OCI-LY1 (cell line): ENCODE results near the gene RAB15.

Experiments used
- H2AFZ ChIP-seq: fragments of 200-600 bp; sonication (generic), shearing (Covaris generic); 2 replicates; pipeline ENCODE4 v1.6.0; 2014; ENCODE audit warnings: antibody characterized with exemption, mild to moderate bottlenecking, low read length
- H3F3A ChIP-seq: fragments of 200-600 bp; sonication (generic), shearing (Covaris generic); 2 replicates; pipeline ENCODE4 v1.6.0; 2014; ENCODE audit warnings: mild to moderate bottlenecking, antibody characterized with exemption, low read length, moderate library complexity; ENCODE audit not compliant: insufficient read depth
- H3K27ac ChIP-seq: fragments of 200-600 bp; sonication (generic); 2 replicates; pipeline ENCODE4 v1.5.1; 2014; ENCODE audit warnings: low read length, mixed run types, mild to moderate bottlenecking, low read depth; ENCODE audit not compliant: poor library complexity, severe bottlenecking
- H3K27me3 ChIP-seq: fragments of 200-600 bp; sonication (generic); 2 replicates; pipeline ENCODE4 v1.6.0; 2014; ENCODE audit warnings: antibody characterized with exemption, mild to moderate bottlenecking, low read length, moderate library complexity; ENCODE audit not compliant: insufficient read depth
- H3K36me3 ChIP-seq: fragments of 200-600 bp; sonication (generic); 2 replicates; pipeline ENCODE4 v1.6.1; 2014; ENCODE audit warnings: mild to moderate bottlenecking, antibody characterized with exemption, low read length, moderate library complexity, mixed read lengths; ENCODE audit not compliant: insufficient read depth
- H3K4me1 ChIP-seq: fragments of 200-600 bp; sonication (generic); 2 replicates; pipeline ENCODE4 v1.5.1; 2014; ENCODE audit warnings: mild to moderate bottlenecking, low read length, moderate library complexity; ENCODE audit not compliant: insufficient read depth, severe bottlenecking
- H3K4me2 ChIP-seq: fragments of 200-600 bp; sonication (generic), shearing (Covaris generic); 2 replicates; pipeline ENCODE4 v1.6.1; 2014; ENCODE audit warnings: low read length
- H3K4me3 ChIP-seq: fragments of 200-600 bp; sonication (generic); 2 replicates; pipeline ENCODE4 v1.5.1; 2014; ENCODE audit warnings: low read length, low read depth, mild to moderate bottlenecking, mixed read lengths; ENCODE audit not compliant: poor library complexity, severe bottlenecking
- H3K79me2 ChIP-seq: fragments of 200-600 bp; shearing (Covaris generic); 2 replicates; pipeline ENCODE4 v1.6.1; 2016; ENCODE audit warnings: mixed run types, low read length, mixed read lengths; ENCODE audit not compliant: insufficient read depth
- H3K9ac ChIP-seq: fragments of 200-600 bp; sonication (generic), shearing (Covaris generic); 2 replicates; pipeline ENCODE4 v1.6.1; 2014; ENCODE audit warnings: mild to moderate bottlenecking, low read length, mixed read lengths
- H3K9me2 ChIP-seq: fragments of 200-600 bp; sonication (generic), shearing (Covaris generic); 2 replicates; pipeline ENCODE4 v1.6.1; 2014; ENCODE audit warnings: low read depth, mild to moderate bottlenecking, low read length, mixed read lengths
- H3K9me3 ChIP-seq: fragments of 200-600 bp; shearing (Covaris generic); 2 replicates; pipeline ENCODE4 v1.6.1; 2014; ENCODE audit warnings: low read length, mixed read lengths
- H4K20me1 ChIP-seq: fragments of 200-600 bp; sonication (generic), shearing (Covaris generic); 2 replicates; pipeline ENCODE4 v1.6.0; 2016; ENCODE audit warnings: mild to moderate bottlenecking, low read length; ENCODE audit not compliant: insufficient read depth
- CTCF ChIP-seq: fragments of 200-600 bp; sonication (generic), shearing (Covaris generic); IDR thresholded peaks from 2 replicates; pipeline ENCODE4 v1.5.1; 2017; ENCODE audit warnings: mild to moderate bottlenecking, antibody characterized with exemption, low read length, moderate library complexity, mixed read lengths
- EZH2 ChIP-seq: fragments of 200-600 bp; sonication (generic), shearing (Covaris generic); IDR thresholded peaks from 2 replicates; pipeline ENCODE4 v1.8.0; 2017; ENCODE audit warnings: borderline replicate concordance, mixed run types, mild to moderate bottlenecking, antibody characterized with exemption, low read length, moderate library complexity, mixed read lengths

The RAB15 gene

DNA sequence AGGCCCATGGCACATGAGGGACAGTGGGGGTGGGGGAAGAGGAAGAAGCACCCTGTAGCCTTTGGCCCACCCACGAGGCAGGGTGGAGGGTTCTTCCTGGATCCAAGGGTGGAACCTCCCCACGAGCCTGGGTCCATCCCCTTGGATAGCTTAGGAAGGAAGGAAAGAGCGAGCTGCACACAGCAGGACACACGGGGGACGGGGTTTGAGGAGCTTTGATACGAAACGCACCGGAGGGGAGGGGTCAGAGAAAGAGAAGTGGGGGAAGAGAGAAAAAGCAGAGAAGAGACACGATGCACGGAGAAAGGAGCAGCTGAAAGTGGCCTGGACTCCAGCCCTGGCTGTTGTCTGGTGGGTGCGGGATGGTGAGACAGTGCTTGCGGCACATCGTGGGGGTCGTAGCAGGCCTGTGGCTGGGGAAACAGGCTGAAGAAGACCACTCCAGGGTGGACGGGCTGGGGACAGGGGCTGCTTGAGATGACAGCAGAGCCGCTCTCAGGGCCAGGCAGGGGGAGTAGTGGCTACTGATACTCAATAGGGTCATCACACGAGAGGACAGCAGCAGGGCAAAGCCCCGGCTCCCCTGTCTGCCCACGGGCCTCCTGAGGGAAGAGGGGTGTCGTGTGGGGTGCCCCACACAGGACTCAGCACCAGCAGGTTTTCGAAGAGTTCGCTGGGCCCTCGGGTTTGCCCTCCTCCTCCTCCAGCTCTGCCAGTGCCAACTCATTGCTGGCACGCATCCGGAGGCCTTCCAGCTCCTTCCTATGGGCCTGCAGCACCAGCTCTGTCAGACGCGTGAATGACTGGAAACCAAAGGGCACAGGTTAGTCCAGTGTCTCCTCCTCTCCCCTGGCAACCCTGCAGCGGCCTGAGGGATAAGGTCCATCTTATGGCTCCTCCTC, 24.2 kb downstream of the RAB15 start:
- Histone ChIP-seq H3K4me3 (no peak overlapping the region), H3K4me2 (no peak overlapping the region), H3K79me2 (no peaks in the 10 kb centered on the region), H3K9ac (no peak overlapping the region), H3K27me3 (no peaks in the 10 kb centered on the region), H3K36me3 (peaks cover 11% of the 10 kb centered on the region; the same call in 1 of the 2 replicates), H3K4me1 (no peaks in the 10 kb centered on the region), H4K20me1 (no peaks in the 10 kb centered on the region), H3K9me3 (no peaks in the 10 kb centered on the region), H3F3A (no peaks in the 10 kb centered on the region), H3K27ac (no peak overlapping the region), H3K9me2 (no peaks in the 10 kb centered on the region), H2AFZ (no peak overlapping the region)
- no peak for TF ChIP-seq CTCF
- no peak for TF ChIP-seq EZH2

DNA sequence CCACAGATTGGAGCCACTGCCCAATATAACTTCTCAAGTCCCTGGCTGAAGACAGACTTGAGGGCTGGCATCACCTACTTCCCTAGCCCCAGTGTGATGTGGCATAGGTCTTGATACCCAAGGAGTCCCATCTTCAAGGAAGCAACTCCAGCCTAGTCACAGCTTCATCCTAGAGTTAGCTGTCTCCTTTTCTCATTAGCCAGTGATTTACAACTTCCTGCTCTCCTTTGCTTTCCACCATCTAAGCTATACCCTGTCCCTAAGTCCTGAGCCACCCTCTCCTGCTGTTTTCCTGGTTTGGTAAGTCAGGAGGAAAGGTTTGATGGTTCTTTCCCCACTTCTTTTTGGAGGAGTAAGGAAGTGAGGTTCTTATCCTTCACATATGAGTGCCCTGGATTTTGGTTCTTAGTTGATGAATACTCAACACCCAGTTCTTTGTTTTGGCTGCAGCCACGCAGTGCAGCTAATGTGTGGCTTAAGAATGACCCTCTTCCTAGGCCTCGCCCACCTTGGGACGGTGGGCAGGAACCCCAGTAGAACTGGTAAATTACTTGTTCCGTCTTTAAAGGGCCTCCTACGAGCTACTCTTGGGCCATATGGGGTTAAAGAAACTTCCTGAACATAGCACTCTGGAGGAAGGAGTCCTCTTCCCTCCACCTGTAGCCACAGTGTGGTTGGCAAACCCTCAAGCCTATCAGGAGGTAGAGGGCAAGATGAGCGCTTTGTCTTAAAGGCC, 25.7 kb downstream of the RAB15 start:
- Histone ChIP-seq H3K4me3 (no peak overlapping the region), H3K4me2 (no peak overlapping the region), H3K9me2 (no peaks in the 10 kb centered on the region), H3F3A (no peaks in the 10 kb centered on the region), H3K9ac (no peak overlapping the region), H3K4me1 (no peaks in the 10 kb centered on the region), H3K27ac (no peak overlapping the region), H3K27me3 (no peaks in the 10 kb centered on the region), H3K36me3 (peaks cover 11% of the 10 kb centered on the region; the same call in 1 of the 2 replicates), H3K9me3 (no peaks in the 10 kb centered on the region), H3K79me2 (no peaks in the 10 kb centered on the region), H4K20me1 (no peaks in the 10 kb centered on the region), H2AFZ (no peak overlapping the region)
- TF ChIP-seq CTCF = no peak
- no peak for TF ChIP-seq EZH2

DNA sequence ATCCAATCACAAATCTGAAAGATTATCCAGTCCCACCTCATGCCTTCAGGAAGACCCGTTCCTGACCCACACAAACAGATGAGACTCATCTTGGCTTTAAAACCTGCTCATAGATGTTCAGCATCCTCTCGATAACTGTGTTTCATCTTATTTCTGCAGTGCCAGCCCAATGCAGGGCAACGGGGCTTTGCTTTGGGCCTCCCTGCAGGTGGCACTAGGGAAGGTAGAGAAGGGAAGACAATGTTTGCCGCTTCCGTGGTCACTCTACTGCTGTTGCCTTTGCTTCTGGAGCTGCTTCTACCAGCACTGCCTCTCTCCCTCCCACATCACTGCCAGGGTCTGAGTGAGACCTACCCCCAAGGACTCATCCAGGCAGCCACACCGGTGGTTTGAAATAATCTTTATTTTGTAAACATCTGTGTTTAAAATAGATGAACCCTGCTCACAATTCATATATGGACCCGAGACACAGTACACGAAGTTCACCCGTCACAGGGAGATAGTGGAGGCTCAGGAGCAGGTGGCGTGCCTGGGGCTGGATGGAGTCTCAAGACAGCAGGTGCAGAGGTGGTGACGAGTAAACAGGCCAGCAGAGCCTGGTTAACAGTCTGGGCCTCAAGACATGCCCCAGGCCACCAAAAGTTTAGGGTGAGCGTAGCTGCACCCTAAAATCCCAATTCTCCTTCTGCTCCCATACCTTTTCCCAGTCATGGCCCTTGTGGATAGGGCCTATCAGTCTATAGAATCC, 26.5 kb downstream of the RAB15 start:
- TF ChIP-seq CTCF = no peak
- no peak for TF ChIP-seq EZH2
- Histone ChIP-seq H3K9me3 (no peaks in the 10 kb centered on the region), H3K27ac (no peak overlapping the region), H2AFZ (no peak overlapping the region), H3K27me3 (no peaks in the 10 kb centered on the region), H3K4me3 (no peak overlapping the region), H3K9me2 (no peaks in the 10 kb centered on the region), H3K9ac (no peak overlapping the region), H3F3A (no peaks in the 10 kb centered on the region), H3K79me2 (no peaks in the 10 kb centered on the region), H4K20me1 (no peaks in the 10 kb centered on the region), H3K36me3 (peaks cover 11% of the 10 kb centered on the region; the same call in 1 of the 2 replicates), H3K4me1 (no peaks in the 10 kb centered on the region), H3K4me2 (no peak overlapping the region)
